GM20000 (cell line): ENCODE data around the gene RARRES2.

Source experiments
- DNase-seq: peaks from one replicate; pipeline ENCODE4 v3.0.0; 2012; ENCODE audit warnings: low spot score
- CTCF ChIP-seq: IDR thresholded peaks from 2 replicates; pipeline ENCODE4 v1.5.1; 2012; ENCODE audit warnings: mild to moderate bottlenecking, control low read depth; ENCODE audit errors: extremely low read depth, missing control alignments

The RARRES2 gene

GRCh38 chr7:150375662-150376521, 34.5 kb upstream of the RARRES2 start:
- DNase-seq: peak; percentile 69
- TF ChIP-seq CTCF: no peak

- DNase-seq: no peak
- no peak for TF ChIP-seq CTCF
Observed at GRCh38 chr7:150374472-150374871, 33.0 kb upstream of the RARRES2 start.

- TF ChIP-seq CTCF: no peak
- DNase-seq: no peak
Observed at GRCh38 chr7:150374026-150374425, 32.6 kb upstream of the RARRES2 start.

GRCh38 chr7:150373049-150373801, 31.8 kb upstream of the RARRES2 start:
- DNase-seq: peak; percentile 23
- no peak for TF ChIP-seq CTCF

- DNase-seq: no peak
- no peak for TF ChIP-seq CTCF
Observed at GRCh38 chr7:150372271-150373048, 31.0 kb upstream of the RARRES2 start.

- no peak for DNase-seq
- TF ChIP-seq CTCF: no peak
Observed at GRCh38 chr7:150371996-150372270, 30.5 kb upstream of the RARRES2 start.
